Gastroesophageal sphincter (tissue), 4 donors: ENCODE measurements around the gene CDYL. TPM values are rescaled to one million over a fixed set of nuclear protein-coding genes. Genes with fewer than 3 reads are reported as not detected.
"Not testable (repeated sequence)": the region's sequence is repeated elsewhere in the genome, so short reads cannot be mapped to it uniquely, and the experiment has no call there.

Experiments used
- ATAC-seq: fragments of 150-250 bp; one replicate; pipeline ENCODE4 v1.9.1; 2016; ENCODE audit warnings: mild to moderate bottlenecking, moderate library complexity
- H3K27ac ChIP-seq, 4 donors: fragments of 200-600 bp; sonication (generic) in 3 of 4; 1 replicate in 3 of 4; 2 replicates in 1 of 4; pipeline ENCODE4 v1.5.1; 2016 to 2019
- H3K27me3 ChIP-seq: fragments of 200-600 bp; sonication (generic); one replicate; pipeline ENCODE4 v1.5.1; 2019
- H3K36me3 ChIP-seq, 2 donors: fragments of 200-600 bp; sonication (generic); one replicate each; pipeline ENCODE4 v1.5.1; 2019; ENCODE audit warnings: control low read depth in 1 of 2
- H3K4me1 ChIP-seq, 3 donors: fragments of 200-600 bp; sonication (generic); 1 replicate in 2 of 3; 2 replicates in 1 of 3; pipeline ENCODE4 v1.5.1; 2016 to 2019; ENCODE audit warnings: control low read depth in 2 of 3
- H3K4me3 ChIP-seq, 2 donors: fragments of 200-600 bp; sonication (generic); one replicate each; pipeline ENCODE4 v1.5.1; 2019; ENCODE audit warnings: mild to moderate bottlenecking in 1 of 2, moderate library complexity in 1 of 2
- H3K9me3 ChIP-seq, 3 donors: fragments of 200-600 bp; sonication (generic); one replicate each; pipeline ENCODE4 v1.5.1; 2017 to 2019; ENCODE audit warnings: control low read depth in 2 of 3
- EP300 ChIP-seq: sonication (generic); formaldehyde crosslinking; IDR thresholded peaks from one replicate; pipeline ENCODE4 v1.6.1; 2017; ENCODE audit warnings: antibody characterized with exemption, mild to moderate bottlenecking
- POLR2A ChIP-seq, 2 donors: fragments of 450-650 bp; IDR thresholded peaks; one replicate each; pipeline ENCODE4 v1.6.1; 2017; ENCODE audit warnings: antibody characterized with exemption in 2 of 2, mild to moderate bottlenecking in 2 of 2, moderate library complexity in 1 of 2
- POLR2AphosphoS5 ChIP-seq: sonication (generic); formaldehyde crosslinking; IDR thresholded peaks from one replicate; pipeline ENCODE4 v1.6.1; 2017; ENCODE audit warnings: antibody characterized with exemption
- WGBS, 2 donors: methylation state at CpG; one replicate each; pipeline ENCODE4 v1.1.5; 2018; ENCODE audit warnings: low coverage in 1 of 2; 5-methylcytosine and 5-hydroxymethylcytosine counted together
- total RNA-seq, 4 donors: library from RNA; depleted of rRNA; stranded (reverse); fragments of >200 nt; gene quantifications; one replicate each; pipeline ENCODE4 v1.1.0, GENCODE V29; 2016
- TF ChIP-seq, protein P1 (sequence below), 4 experiments: fragments of 200-600 bp in 2 of 4; fragments of 450-650 bp in 2 of 4; sonication (generic) in 1 of 4; IDR thresholded peaks; one replicate each; pipeline ENCODE4 v1.5.1; 2017 to 2019; ENCODE audit warnings: antibody characterized with exemption in 4 of 4, mild to moderate bottlenecking in 2 of 4, moderate library complexity in 2 of 4

Gene CDYL
- total RNA-seq, 4 donors from 2014 or later: 32.0 to 68.3 (median 54.0) TPM

DNA sequence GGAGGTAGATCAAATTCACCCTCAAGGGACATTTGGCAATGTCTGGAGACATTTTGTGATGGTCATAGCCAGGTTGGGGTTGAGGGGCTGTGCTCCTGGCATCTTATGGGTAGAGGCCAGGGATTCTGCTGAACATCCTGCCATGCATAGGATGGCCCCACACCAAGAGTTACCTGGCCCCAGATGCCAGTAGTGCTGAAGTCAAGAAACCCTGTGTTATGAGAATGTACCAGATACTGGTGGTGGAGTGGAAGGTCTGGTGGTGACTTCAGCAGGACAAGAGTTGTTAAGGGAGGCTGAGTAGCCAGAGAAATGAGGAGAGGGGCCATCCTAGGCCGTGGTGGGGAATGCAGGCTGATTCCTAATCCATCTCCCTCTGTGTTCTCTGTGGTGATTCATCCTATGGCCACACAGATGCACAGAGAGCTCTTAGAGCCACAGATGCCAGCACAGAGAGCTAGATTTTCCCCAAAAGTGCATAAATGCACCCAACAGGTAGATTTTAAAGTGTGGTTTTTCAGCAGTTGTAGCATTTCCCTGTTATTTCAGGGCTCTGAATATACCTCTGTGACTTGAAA, 43.6 kb downstream of the CDYL start:
- 40% methylated on average over 1 of the region's 1 CpG; no CpG with 5 or more reads in 1 of the 2 donors for WGBS, 2 donors
- H3K27me3 ChIP-seq: no peaks in the 10 kb centered on the region
- H3K4me3 ChIP-seq: no peak overlapping the region
- H3K4me1 ChIP-seq: peaks cover 0 to 15% (median 0%) of the 10 kb centered on the region in 3 donors
- H3K9me3 ChIP-seq: no peaks in the 10 kb centered on the region
- TF ChIP-seq POLR2AphosphoS5: no peak
- TF ChIP-seq, protein P1, sequence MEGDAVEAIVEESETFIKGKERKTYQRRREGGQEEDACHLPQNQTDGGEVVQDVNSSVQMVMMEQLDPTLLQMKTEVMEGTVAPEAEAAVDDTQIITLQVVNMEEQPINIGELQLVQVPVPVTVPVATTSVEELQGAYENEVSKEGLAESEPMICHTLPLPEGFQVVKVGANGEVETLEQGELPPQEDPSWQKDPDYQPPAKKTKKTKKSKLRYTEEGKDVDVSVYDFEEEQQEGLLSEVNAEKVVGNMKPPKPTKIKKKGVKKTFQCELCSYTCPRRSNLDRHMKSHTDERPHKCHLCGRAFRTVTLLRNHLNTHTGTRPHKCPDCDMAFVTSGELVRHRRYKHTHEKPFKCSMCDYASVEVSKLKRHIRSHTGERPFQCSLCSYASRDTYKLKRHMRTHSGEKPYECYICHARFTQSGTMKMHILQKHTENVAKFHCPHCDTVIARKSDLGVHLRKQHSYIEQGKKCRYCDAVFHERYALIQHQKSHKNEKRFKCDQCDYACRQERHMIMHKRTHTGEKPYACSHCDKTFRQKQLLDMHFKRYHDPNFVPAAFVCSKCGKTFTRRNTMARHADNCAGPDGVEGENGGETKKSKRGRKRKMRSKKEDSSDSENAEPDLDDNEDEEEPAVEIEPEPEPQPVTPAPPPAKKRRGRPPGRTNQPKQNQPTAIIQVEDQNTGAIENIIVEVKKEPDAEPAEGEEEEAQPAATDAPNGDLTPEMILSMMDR (IDR thresholded peaks at IDR 0.05): no peak
- TF ChIP-seq POLR2A (IDR thresholded peaks at IDR 0.05): no peak
- TF ChIP-seq EP300: no peak
- H3K27ac ChIP-seq: no peak overlapping the region
- no peaks in the 10 kb centered on the region for H3K36me3 ChIP-seq
- ATAC-seq: no peak

DNA sequence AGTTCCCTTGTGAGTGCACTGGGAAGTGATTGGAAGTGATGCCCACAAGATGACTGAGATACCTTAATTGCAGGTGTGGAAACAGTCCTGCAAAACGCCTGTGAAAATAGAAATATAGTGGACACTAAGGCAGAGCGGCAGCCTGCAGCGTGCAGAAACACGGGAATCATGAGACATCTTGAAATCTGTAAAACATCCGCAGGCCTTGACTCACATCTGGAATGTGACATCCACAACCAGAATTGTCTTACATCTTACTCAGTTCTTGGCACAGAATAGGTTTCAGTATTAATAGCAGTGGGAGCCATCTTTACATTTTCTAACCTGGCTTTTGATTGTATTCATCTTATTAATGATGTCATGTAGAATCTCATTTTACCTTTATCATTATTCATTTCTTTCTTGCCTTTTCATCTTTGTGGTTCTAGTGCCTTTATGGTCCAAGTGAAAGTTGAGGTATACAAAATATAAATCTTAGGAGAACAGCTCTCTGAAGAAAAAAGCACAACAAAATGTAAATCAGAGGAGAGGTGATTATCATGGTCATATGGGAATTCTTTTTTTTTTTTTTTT, 44.6 kb downstream of the CDYL start:
- Histone ChIP-seq H3K27ac (no peak overlapping the region), H3K9me3 (no peaks in the 10 kb centered on the region), H3K4me3 (no peak overlapping the region), H3K4me1 (peaks cover 0 to 13% (median 0%) of the 10 kb centered on the region in 3 donors), H3K27me3 (no peaks in the 10 kb centered on the region), H3K36me3 (no peaks in the 10 kb centered on the region)
- 88 to 92% methylated on average over 4 to 5 of the region's 5 CpGs for WGBS, 2 donors
- TF ChIP-seq EP300: no peak
- no peak for ATAC-seq

GRCh38 chr6:4822476-4822875, 46.3 kb downstream of the CDYL start:
- no peaks in the 10 kb centered on the region for H3K27me3 ChIP-seq
- H3K36me3 ChIP-seq: no peaks in the 10 kb centered on the region
- H3K4me1 ChIP-seq: peaks cover 0 to 7% (median 0%) of the 10 kb centered on the region in 3 donors
- TF ChIP-seq POLR2AphosphoS5 (no peak), POLR2A (IDR thresholded peaks at IDR 0.05) (no peak), EP300 (no peak)
- TF ChIP-seq, protein P1 (IDR thresholded peaks at IDR 0.05): no peak
- no peak overlapping the region for H3K27ac ChIP-seq
- peaks cover 0 to 11% (median 0%) of the 10 kb centered on the region in 3 donors for H3K9me3 ChIP-seq
- no peak for ATAC-seq
- WGBS, 2 donors: 89 to 100% methylated on average over 1 of the region's 1 CpG
- H3K4me3 ChIP-seq: no peak overlapping the region

GRCh38 chr6:4828187-4828698, 52.0 kb downstream of the CDYL start:
- Histone ChIP-seq H3K4me3 (no peak overlapping the region), H3K36me3 (no peaks in the 10 kb centered on the region), H3K9me3 (peaks cover 0 to 40% (median 0%) of the 10 kb centered on the region in 3 donors), H3K4me1 (no peaks in the 10 kb centered on the region), H3K27ac (no peak overlapping the region), H3K27me3 (no peaks in the 10 kb centered on the region)
- WGBS, 2 donors: 96 to 100% methylated on average over 2 to 3 of the region's 3 CpGs
- no peak for ATAC-seq
- TF ChIP-seq POLR2AphosphoS5 (no peak), POLR2A (IDR thresholded peaks at IDR 0.05) (no peak), EP300 (no peak)
- TF ChIP-seq, protein P1 (IDR thresholded peaks at IDR 0.05): no peak

DNA sequence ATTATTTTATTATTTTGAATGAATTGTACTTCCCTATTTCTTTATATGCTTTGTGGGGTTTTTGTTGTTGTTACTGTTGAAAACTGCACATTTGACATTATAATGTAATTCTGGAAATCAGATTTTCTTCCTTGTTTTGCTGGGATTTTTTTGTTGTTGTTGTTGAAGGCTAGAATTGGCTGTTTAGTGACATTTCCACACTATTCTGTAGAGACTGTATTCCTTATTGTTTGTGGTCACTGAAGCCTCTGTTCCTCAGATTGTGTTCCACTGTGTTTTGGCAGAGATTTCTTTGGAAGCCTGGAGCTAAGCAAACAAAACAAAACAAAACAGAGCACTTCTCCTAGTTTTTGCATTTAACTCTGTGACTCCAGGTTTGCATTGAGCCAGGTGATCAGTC, 52.9 kb downstream of the CDYL start:
- TF ChIP-seq EP300 (no peak), POLR2AphosphoS5 (no peak)
- TF ChIP-seq, protein P1 (IDR thresholded peaks at IDR 0.05): no peak
- no peak overlapping the region for H3K27ac ChIP-seq
- H3K4me3 ChIP-seq: no peak overlapping the region
- H3K27me3 ChIP-seq: no peaks in the 10 kb centered on the region
- no peaks in the 10 kb centered on the region for H3K36me3 ChIP-seq
- H3K4me1 ChIP-seq: no peaks in the 10 kb centered on the region
- peaks cover 0 to 40% (median 0%) of the 10 kb centered on the region in 3 donors for H3K9me3 ChIP-seq
- no peak for ATAC-seq

DNA sequence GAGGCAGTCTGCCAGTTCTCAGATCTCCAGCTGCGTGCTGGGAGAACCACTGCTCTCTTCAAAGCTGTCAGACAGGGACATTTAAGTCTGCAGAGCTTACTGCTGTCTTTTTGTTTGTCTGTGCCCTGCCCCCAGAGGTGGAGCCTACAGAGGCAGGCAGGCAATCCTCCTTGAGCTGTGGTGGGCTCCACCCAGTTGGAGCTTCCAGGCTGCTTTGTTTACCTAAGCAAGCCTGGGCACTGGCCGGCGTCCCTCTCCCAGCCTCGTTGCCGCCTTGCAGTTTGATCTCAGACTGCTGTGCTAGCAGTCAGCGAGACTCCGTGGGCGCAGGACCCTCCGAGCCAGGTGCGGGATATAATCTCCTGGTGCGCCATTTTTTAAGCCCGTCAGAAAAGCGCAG, 59.3 kb downstream of the CDYL start:
- H3K9me3 ChIP-seq: peaks cover 0 to 12% (median 0%) of the 10 kb centered on the region in 3 donors

More for the DNA sequence above, 59.3 kb downstream of the CDYL start:
- WGBS, 2 donors: 98% methylated on average over 12 of the region's 13 CpGs; no CpG with 5 or more reads in 1 of the 2 donors
- not testable (repeated sequence) for ATAC-seq, H3K4me3 ChIP-seq, H3K36me3 ChIP-seq, H3K27me3 ChIP-seq, H3K4me1 ChIP-seq, H3K27ac ChIP-seq
